ENCODE data around the gene RAB4A. TPM values are rescaled to one million over a fixed set of nuclear protein-coding genes. Genes with fewer than 3 reads are reported as not detected.

RAB4A gene
- total RNA-seq, 2 donors from 2014 or later = 80.9 to 103 TPM

DNA sequence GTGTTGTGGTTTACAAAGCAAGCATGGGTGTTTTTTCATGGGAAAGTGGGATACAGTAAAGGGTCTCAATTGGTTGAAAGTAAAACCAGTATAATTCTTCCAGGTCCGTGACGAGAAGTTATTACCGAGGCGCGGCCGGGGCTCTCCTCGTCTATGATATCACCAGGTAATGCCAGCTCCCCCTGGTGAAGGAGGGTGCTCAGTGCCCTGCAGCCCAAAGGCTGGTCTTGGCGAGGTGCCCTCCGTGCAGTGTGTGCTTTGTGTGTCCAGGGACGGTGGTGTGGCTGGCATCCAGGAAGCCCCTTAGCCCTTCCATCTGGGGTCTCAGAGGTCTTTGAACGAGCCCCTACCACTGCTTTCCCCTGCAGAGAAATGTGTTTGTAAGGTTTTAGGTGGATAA, 24.8 kb downstream of the RAB4A start:
- DNase-seq = peak; percentile 42
- H3K9me3 ChIP-seq = no peaks in the 10 kb centered on the region

GRCh38 chr1:229296541-229296941, 25.6 kb downstream of the RAB4A start:
- no peak for DNase-seq
- Histone ChIP-seq H3K36me3 (no peaks in the 10 kb centered on the region), H3K9ac (ENCODE audit: low read depth in 2 of 2, low read length in 2 of 2) (no peak overlapping the region), H3K27me3 (no peaks in the 10 kb centered on the region), H3K4me1 (no peaks in the 10 kb centered on the region), H3K9me3 (no peaks in the 10 kb centered on the region), H3K27ac (no peak overlapping the region), H3K4me3 (no peak overlapping the region)
- intact Hi-C loops (cut with DNase I) = no loop called here
- TF ChIP-seq CTCF (IDR thresholded peaks at IDR 0.05) = no peak

More for the DNA sequence above, 24.8 kb downstream of the RAB4A start:
- Histone ChIP-seq H3K27ac (no peak overlapping the region), H3K36me3 (no peaks in the 10 kb centered on the region), H3K4me3 (no peak overlapping the region), H3K4me1 (no peaks in the 10 kb centered on the region), H3K9ac (ENCODE audit: low read depth in 2 of 2, low read length in 2 of 2) (no peak overlapping the region), H3K27me3 (no peaks in the 10 kb centered on the region)
- no peak for TF ChIP-seq CTCF (IDR thresholded peaks at IDR 0.05)
- intact Hi-C loops (cut with DNase I) = no loop called here

DNA sequence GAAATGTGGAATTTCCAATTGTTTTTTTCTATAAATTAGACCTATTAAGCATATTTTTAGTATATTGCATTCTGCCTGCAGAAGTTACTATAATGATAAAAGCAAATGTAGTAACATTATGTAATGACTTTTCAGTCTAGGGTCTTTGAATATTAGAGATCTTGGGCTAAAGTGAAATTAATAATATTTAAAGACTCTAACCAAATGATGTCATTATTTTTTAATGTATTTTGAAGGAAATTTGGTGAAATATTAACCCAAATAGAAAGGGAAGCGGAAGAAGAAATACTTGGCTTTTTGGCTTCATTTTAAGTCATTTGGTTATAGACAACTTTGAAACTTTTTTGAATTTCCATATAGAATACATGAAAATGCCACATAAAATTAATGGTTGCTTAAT, 26.8 kb downstream of the RAB4A start:
- H3K27me3 ChIP-seq = no peaks in the 10 kb centered on the region
- no peak overlapping the region for H3K27ac ChIP-seq
- no peak for DNase-seq
- no peak overlapping the region for H3K9ac ChIP-seq (ENCODE audit: low read depth in 2 of 2, low read length in 2 of 2)
- intact Hi-C loops (cut with DNase I) = no loop called here
- no peak for TF ChIP-seq CTCF (IDR thresholded peaks at IDR 0.05)
- no peaks in the 10 kb centered on the region for H3K4me1 ChIP-seq
- no peak overlapping the region for H3K4me3 ChIP-seq
- H3K9me3 ChIP-seq = no peaks in the 10 kb centered on the region
- no peaks in the 10 kb centered on the region for H3K36me3 ChIP-seq

- no peaks in the 10 kb centered on the region for H3K9me3 ChIP-seq
- no peak overlapping the region for H3K4me3 ChIP-seq
- H3K27ac ChIP-seq = no peak overlapping the region
- no peaks in the 10 kb centered on the region for H3K27me3 ChIP-seq
- no peaks in the 10 kb centered on the region for H3K36me3 ChIP-seq
- no peak for TF ChIP-seq CTCF (IDR thresholded peaks at IDR 0.05)
- intact Hi-C loops (cut with DNase I) = no loop called here
- no peak overlapping the region for H3K9ac ChIP-seq (ENCODE audit: low read depth in 2 of 2, low read length in 2 of 2)
- H3K4me1 ChIP-seq = no peaks in the 10 kb centered on the region
- DNase-seq = no peak
Observed at GRCh38 chr1:229298420-229298819, 27.5 kb downstream of the RAB4A start.

DNA sequence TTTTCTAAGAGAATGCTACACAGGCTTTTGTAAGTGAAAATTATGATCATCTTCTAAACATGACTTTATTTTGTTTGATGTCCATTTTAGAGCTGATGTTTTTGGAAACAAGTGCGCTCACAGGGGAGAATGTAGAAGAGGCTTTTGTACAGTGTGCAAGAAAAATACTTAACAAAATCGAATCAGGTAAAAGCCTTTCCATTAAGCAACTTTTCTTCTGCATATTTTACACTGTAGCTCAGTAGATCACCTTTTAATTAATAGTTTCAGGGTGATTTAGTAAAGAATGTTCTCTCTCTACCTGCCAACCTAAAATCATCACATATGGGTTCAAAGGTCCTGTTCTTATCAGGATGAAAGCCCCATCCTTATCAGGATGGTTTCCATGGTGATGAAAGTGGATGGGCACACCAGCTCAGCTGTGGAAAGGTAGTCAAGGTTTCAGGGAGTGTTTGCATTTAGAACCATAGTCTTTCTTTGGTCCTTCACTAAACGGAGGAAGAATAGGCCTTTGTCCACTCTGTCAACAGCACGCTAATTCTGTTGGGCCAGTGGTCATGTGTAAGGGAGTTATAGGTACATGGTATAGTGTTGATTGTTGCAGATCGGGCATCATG, 28.1 kb downstream of the RAB4A start:
- H3K27ac ChIP-seq = no peak overlapping the region
- H3K27me3 ChIP-seq = no peaks in the 10 kb centered on the region
- DNase-seq = no peak
- H3K9ac ChIP-seq (ENCODE audit: low read depth in 2 of 2, low read length in 2 of 2) = no peak overlapping the region
- H3K9me3 ChIP-seq = no peaks in the 10 kb centered on the region
- intact Hi-C loops (cut with DNase I) = no loop called here
- H3K4me3 ChIP-seq = no peak overlapping the region
- no peaks in the 10 kb centered on the region for H3K4me1 ChIP-seq
- H3K36me3 ChIP-seq = no peaks in the 10 kb centered on the region
- no peak for TF ChIP-seq CTCF (IDR thresholded peaks at IDR 0.05)
